Astrocyte (in vitro differentiated cells and primary cell): ENCODE data around the gene TTYH2. TPM values are rescaled to one million over a fixed set of nuclear protein-coding genes. Genes with fewer than 3 reads are reported as not detected.

ENCODE experiments used
- DNase-seq: peaks from one replicate; pipeline ENCODE4 v3.0.0-alpha.2; 2010; ENCODE audit warnings: low read depth
- FAIRE-seq: peaks from 2 replicates; lab custom pipeline; 2011; peaks lifted over from hg19 to GRCh38; lab: Jason Lieb, UNC
- H2AFZ ChIP-seq: 2 replicates; pipeline ENCODE4 v1.6.0; 2012; ENCODE audit warnings: low read depth, low read length, inconsistent platforms
- H3K27ac ChIP-seq: 2 replicates; pipeline ENCODE4 v1.5.1; 2011; ENCODE audit warnings: low read depth, low read length, inconsistent platforms
- H3K27me3 ChIP-seq: 2 replicates; pipeline ENCODE4 v1.6.0; 2011; ENCODE audit warnings: low read length, inconsistent platforms; ENCODE audit not compliant: insufficient read depth
- H3K36me3 ChIP-seq: 2 replicates; pipeline ENCODE4 v1.5.1; 2011; ENCODE audit warnings: low read length, inconsistent platforms; ENCODE audit not compliant: insufficient read depth
- H3K4me1 ChIP-seq: 2 replicates; pipeline ENCODE4 v1.5.1; 2011; ENCODE audit warnings: low read length, inconsistent platforms; ENCODE audit not compliant: insufficient read depth
- H3K4me2 ChIP-seq: 2 replicates; pipeline ENCODE4 v1.6.0; 2012; ENCODE audit warnings: low read length, inconsistent platforms
- H3K4me3 ChIP-seq: 2 replicates; pipeline ENCODE4 v1.5.1; 2011; ENCODE audit warnings: low read depth, mild to moderate bottlenecking, low read length, inconsistent platforms; ENCODE audit not compliant: insufficient read depth
- H3K79me2 ChIP-seq: 2 replicates; pipeline ENCODE4 v1.6.0; 2012; ENCODE audit warnings: mild to moderate bottlenecking, low read length, inconsistent platforms; ENCODE audit not compliant: insufficient read depth
- H3K9ac ChIP-seq: 2 replicates; pipeline ENCODE4 v1.6.0; 2012; ENCODE audit warnings: mild to moderate bottlenecking, low read length, inconsistent platforms
- H3K9me3 ChIP-seq: 2 replicates; pipeline ENCODE4 v1.5.1; 2012; ENCODE audit warnings: low read depth, mild to moderate bottlenecking, low read length, inconsistent platforms; ENCODE audit not compliant: insufficient read depth
- H4K20me1 ChIP-seq: 2 replicates; pipeline ENCODE4 v1.6.0; 2012; ENCODE audit warnings: low read length, inconsistent platforms; ENCODE audit not compliant: insufficient read depth
- H3K27ac Mint-ChIP-seq: one replicate; pipeline ENCODE4 v1.8.0; 2021; ENCODE audit warnings: mild to moderate bottlenecking, mixed read lengths; ENCODE audit not compliant: unreplicated experiment
- H3K27me3 Mint-ChIP-seq: one replicate; pipeline ENCODE4 v1.8.0; 2021; ENCODE audit warnings: low read depth, mixed read lengths; ENCODE audit not compliant: unreplicated experiment
- H3K36me3 Mint-ChIP-seq: one replicate; pipeline ENCODE4 v1.8.0; 2021; ENCODE audit warnings: low read depth, mixed read lengths; ENCODE audit not compliant: unreplicated experiment
- H3K4me1 Mint-ChIP-seq: one replicate; pipeline ENCODE4 v1.8.0; 2021; ENCODE audit warnings: low read depth, mixed read lengths; ENCODE audit not compliant: unreplicated experiment
- H3K4me3 Mint-ChIP-seq: one replicate; pipeline ENCODE4 v1.8.0; 2021; ENCODE audit warnings: mild to moderate bottlenecking, moderate library complexity, mixed read lengths; ENCODE audit not compliant: unreplicated experiment
- H3K9me3 Mint-ChIP-seq: one replicate; pipeline ENCODE4 v1.8.0; 2021; ENCODE audit warnings: mild to moderate bottlenecking, mixed read lengths; ENCODE audit not compliant: unreplicated experiment
- CTCF ChIP-seq: IDR thresholded peaks from 2 replicates; pipeline ENCODE4 v1.5.1; 2011; ENCODE audit warnings: low read depth, mild to moderate bottlenecking, inconsistent platforms, low read length, moderate library complexity; ENCODE audit not compliant: insufficient read depth
- EZH2 ChIP-seq: IDR thresholded peaks from 2 replicates; pipeline ENCODE4 v1.6.1; 2012; ENCODE audit warnings: mild to moderate bottlenecking, low read length, inconsistent platforms; ENCODE audit not compliant: insufficient read depth
- total RNA-seq: library from RNA; stranded (reverse); gene quantifications from 2 replicates; pipeline ENCODE4 v1.2.1, GENCODE V29; 2021

The TTYH2 gene
- total RNA-seq, 1 donor from 2014 or later = 8.0 TPM

GRCh38 chr17:74297941-74298340 lies 84.6 kb downstream of the TTYH2 start:
- no peaks in the 10 kb centered on the region for H3K9me3 Mint-ChIP-seq

GRCh38 chr17:74298778-74299177 lies 85.4 kb downstream of the TTYH2 start:
- H3K9ac ChIP-seq = no peak overlapping the region
- Mint-ChIP-seq H3K36me3 (no peaks in the 10 kb centered on the region), H3K4me3 (no peak overlapping the region), H3K9me3 (no peaks in the 10 kb centered on the region), H3K27ac (no peak overlapping the region), H3K4me1 (peaks cover 8% of the 10 kb centered on the region), H3K27me3 (peaks cover 20% of the 10 kb centered on the region)
- no peaks in the 10 kb centered on the region for H3K4me1 ChIP-seq
- H3K4me2 ChIP-seq = no peak overlapping the region
- no peak overlapping the region for H3K27ac ChIP-seq
- no peaks in the 10 kb centered on the region for H4K20me1 ChIP-seq
- no peaks in the 10 kb centered on the region for H3K9me3 ChIP-seq
- no peaks in the 10 kb centered on the region for H3K79me2 ChIP-seq
- FAIRE-seq (no peak), DNase-seq (no peak)
- H3K4me3 ChIP-seq = no peak overlapping the region
- H2AFZ ChIP-seq = no peak overlapping the region
- no peak for TF ChIP-seq EZH2
- TF ChIP-seq CTCF = no peak
- H3K27me3 ChIP-seq = no peaks in the 10 kb centered on the region
- no peaks in the 10 kb centered on the region for H3K36me3 ChIP-seq

More at GRCh38 chr17:74297941-74298340, 84.6 kb downstream of the TTYH2 start:
- Histone ChIP-seq H2AFZ (no peak overlapping the region), H3K36me3 (no peaks in the 10 kb centered on the region), H3K9me3 (no peaks in the 10 kb centered on the region), H3K27me3 (no peaks in the 10 kb centered on the region), H3K9ac (no peak overlapping the region), H3K4me1 (no peaks in the 10 kb centered on the region), H3K4me2 (no peak overlapping the region), H3K79me2 (no peaks in the 10 kb centered on the region), H3K27ac (no peak overlapping the region), H4K20me1 (no peaks in the 10 kb centered on the region), H3K4me3 (no peak overlapping the region)
- no peak for FAIRE-seq
- DNase-seq = no peak
- H3K36me3 Mint-ChIP-seq = no peaks in the 10 kb centered on the region
- H3K27me3 Mint-ChIP-seq = peaks cover 20% of the 10 kb centered on the region
- H3K27ac Mint-ChIP-seq = no peak overlapping the region
- peaks cover 8% of the 10 kb centered on the region for H3K4me1 Mint-ChIP-seq
- TF ChIP-seq CTCF = no peak
- TF ChIP-seq EZH2 = no peak
- no peak overlapping the region for H3K4me3 Mint-ChIP-seq

- no peaks in the 10 kb centered on the region for H3K9me3 ChIP-seq
- no peak overlapping the region for H3K9ac ChIP-seq
- no peak overlapping the region for H3K27ac Mint-ChIP-seq
- no peaks in the 10 kb centered on the region for H3K27me3 ChIP-seq
- H3K4me1 Mint-ChIP-seq = peaks cover 8% of the 10 kb centered on the region
- H3K27ac ChIP-seq = no peak overlapping the region
- H3K9me3 Mint-ChIP-seq = no peaks in the 10 kb centered on the region
- H4K20me1 ChIP-seq = no peaks in the 10 kb centered on the region
- H3K36me3 Mint-ChIP-seq = no peaks in the 10 kb centered on the region
- DNase-seq = no peak
- H3K4me1 ChIP-seq = no peaks in the 10 kb centered on the region
- TF ChIP-seq CTCF (no peak), EZH2 (no peak)
- FAIRE-seq = no peak
- no peak overlapping the region for H3K4me2 ChIP-seq
- no peaks in the 10 kb centered on the region for H3K79me2 ChIP-seq
- H3K4me3 ChIP-seq = no peak overlapping the region
- H3K36me3 ChIP-seq = no peaks in the 10 kb centered on the region
- H3K4me3 Mint-ChIP-seq = no peak overlapping the region
- no peak overlapping the region for H2AFZ ChIP-seq
- peaks cover 20% of the 10 kb centered on the region for H3K27me3 Mint-ChIP-seq
Measured at GRCh38 chr17:74299226-74300009, 86.0 kb downstream of the TTYH2 start.
